ENCODE data around the gene RAB40A.
"Not testable (repeated sequence)": the region's sequence is repeated elsewhere in the genome, so short reads cannot be mapped to it uniquely, and the experiment has no call there.

Gene RAB40A

GRCh38 chrX:103460001-103460755 is 59.1 kb downstream of the RAB40A start:
- DNase-seq, result not testable (repeated sequence)

- DNase-seq, result no peak
These were observed 65.6 kb downstream of the RAB40A start for GRCh38 chrX:103453655-103454054.

Measured in Kasumi-1 (cell line).